HepG2 (cell line): ENCODE data around the gene MAP6D1. TPM values are rescaled to one million over a fixed set of nuclear protein-coding genes. Genes with fewer than 3 reads are reported as not detected.

Experiments used
- ATAC-seq: fragments of 200-7000 bp; cut with Tn5 transposase; 3 replicates; pipeline ENCODE4 v1.9.1; 2020; ENCODE audit warnings: mild to moderate bottlenecking, moderate library complexity
- BruUV-seq: library from RNA; stranded (reverse); fragments of 400-500 nt; replicated peaks from 2 replicates; lab custom pipeline; 2021; lab: Mats Ljungman, UMichigan
- CTCF ChIA-PET: fragments of 300-600 bp; formaldehyde crosslinking; extraction: SDS; loops from one replicate; lab custom pipeline; 2021; ENCODE audit warnings: low total read pairs, inconsistent platforms, low intra/inter-chr PET ratio; lab: Yijun Ruan, JAX
- POLR2A ChIA-PET: fragments of 350-600 bp; sonication (Branson Sonifier 250); formaldehyde crosslinking; loops from one replicate; lab custom pipeline; 2020; ENCODE audit warnings: antibody characterized with exemption, inconsistent platforms; lab: Yijun Ruan, JAX
- DNase-seq: peaks from one replicate; pipeline ENCODE4 v3.0.0-alpha.2; 2015; ENCODE audit warnings: low spot score
- FAIRE-seq: peaks from 3 replicates; lab custom pipeline; 2011; peaks lifted over from hg19 to GRCh38; lab: Jason Lieb, UNC
- H2AFZ ChIP-seq: one replicate; pipeline ENCODE4 v1.6.1; 2011; ENCODE audit warnings: low read length, inconsistent platforms
- H3K27ac ChIP-seq: fragments of 300-600 bp; 3 replicates; pipeline ENCODE4 v1.8.0; 2011; ENCODE audit warnings: mixed run types, mild to moderate bottlenecking, mixed read lengths, low read length, inconsistent platforms; ENCODE audit not compliant: insufficient read depth; ENCODE audit errors: extremely low read length
- H3K27me3 ChIP-seq, 2 experiments: fragments of 200-600 bp in 1 of 2; 2 replicates in 1 of 2; 3 replicates in 1 of 2; pipeline versions ENCODE4 v1.6.0 to v1.8.0; 2011; ENCODE audit warnings: low read length in 2 of 2, mild to moderate bottlenecking in 2 of 2, moderate library complexity in 2 of 2, inconsistent platforms in 1 of 2; ENCODE audit not compliant: insufficient read depth in 2 of 2, control insufficient read depth in 1 of 2
- H3K36me3 ChIP-seq, 2 experiments: fragments of 200-600 bp in 1 of 2; replicated peaks in 1 of 2; 2 replicates in 1 of 2; 3 replicates in 1 of 2; pipeline versions ENCODE4 v1.5.1 to v1.8.0; 2011; ENCODE audit warnings: low read length in 2 of 2, inconsistent platforms in 1 of 2; ENCODE audit not compliant: insufficient read depth in 2 of 2, control insufficient read depth in 1 of 2
- H3K4me1 ChIP-seq: 2 replicates; pipeline ENCODE4 v1.5.1; 2012; ENCODE audit warnings: low read length, inconsistent platforms; ENCODE audit not compliant: insufficient read depth
- H3K4me2 ChIP-seq: 2 replicates; pipeline ENCODE4 v1.6.0; 2011; ENCODE audit warnings: low read depth, low read length, inconsistent platforms
- H3K4me3 ChIP-seq, 3 experiments: fragments of 200-600 bp in 1 of 3; sonication (generic), shearing (Covaris generic) in 1 of 3; replicated peaks in 1 of 3; 2 replicates each; pipeline ENCODE4 v1.5.1; 2011 to 2016; ENCODE audit warnings: low read length in 3 of 3, inconsistent platforms in 2 of 3, low read depth in 2 of 3, mild to moderate bottlenecking in 2 of 3, control low read depth in 1 of 3, mixed read lengths in 1 of 3; ENCODE audit not compliant: insufficient read depth in 1 of 3
- H3K79me2 ChIP-seq: one replicate; pipeline ENCODE4 v1.6.1; 2011; ENCODE audit warnings: low read length, inconsistent platforms; ENCODE audit not compliant: insufficient read depth
- H3K9ac ChIP-seq: 2 replicates; pipeline ENCODE4 v1.6.0; 2011; ENCODE audit warnings: mild to moderate bottlenecking, low read depth, low read length, inconsistent platforms; ENCODE audit not compliant: insufficient read depth
- H3K9me3 ChIP-seq: 2 replicates; pipeline ENCODE4 v1.5.1; 2012; ENCODE audit warnings: mild to moderate bottlenecking, low read length
- H4K20me1 ChIP-seq: 2 replicates; pipeline ENCODE4 v1.6.0; 2011; ENCODE audit warnings: inconsistent platforms, mild to moderate bottlenecking, low read length, moderate library complexity; ENCODE audit not compliant: insufficient read depth
- AHR ChIP-seq: IDR thresholded peaks from 2 replicates; pipeline ENCODE4 v1.6.1; 2018; ENCODE audit warnings: missing genetic modification reagents, missing compliant biosample characterization
- BCL6 ChIP-seq: IDR thresholded peaks from 2 replicates; pipeline ENCODE4 v1.6.1; 2016; ENCODE audit warnings: missing genetic modification reagents, missing compliant biosample characterization
- GPN1 ChIP-seq: sonication (generic); formaldehyde crosslinking; IDR thresholded peaks from 2 replicates; pipeline ENCODE4 v1.5.1; 2020; ENCODE audit warnings: missing genetic modification reagents, borderline replicate concordance
- HNRNPK ChIP-seq: fragments of 200-400 bp; formaldehyde crosslinking; IDR thresholded peaks from 2 replicates; pipeline ENCODE4 v1.6.1; 2018; ENCODE audit warnings: low read length, low read depth, moderate library complexity, mild to moderate bottlenecking; ENCODE audit not compliant: poor library complexity, severe bottlenecking
- KMT2A ChIP-seq: sonication (generic); formaldehyde crosslinking; IDR thresholded peaks from 2 replicates; pipeline ENCODE4 v1.4.0; 2020; ENCODE audit warnings: missing genetic modification reagents
- MIER2 ChIP-seq: IDR thresholded peaks from 2 replicates; pipeline ENCODE4 v1.6.1; 2016; ENCODE audit warnings: missing biosample characterization, missing genetic modification reagents
- PPARG ChIP-seq: conservative IDR thresholded peaks from 2 replicates; pipeline ENCODE4 v1.6.1; 2016; ENCODE audit warnings: missing biosample characterization, missing genetic modification reagents
- RARA ChIP-seq: IDR thresholded peaks from 2 replicates; pipeline ENCODE4 v1.6.1; 2016; ENCODE audit warnings: missing genetic modification reagents, missing compliant biosample characterization
- SYNCRIP ChIP-seq: fragments of 200-400 bp; formaldehyde crosslinking; IDR thresholded peaks from 2 replicates; pipeline ENCODE4 v1.6.1; 2018; ENCODE audit warnings: mild to moderate bottlenecking, low read depth, low read length; ENCODE audit not compliant: insufficient read depth
- ZBTB20 ChIP-seq: sonication (generic); formaldehyde crosslinking; IDR thresholded peaks from 2 replicates; pipeline ENCODE4 v1.8.1; 2023; ENCODE audit warnings: missing genetic modification reagents, low read depth, mild to moderate bottlenecking, borderline replicate concordance
- ZNF326 ChIP-seq: sonication (generic); formaldehyde crosslinking; IDR thresholded peaks from 2 replicates; pipeline ENCODE4 v1.4.0; 2020; ENCODE audit warnings: missing genetic modification reagents, borderline replicate concordance
- ZNF430 ChIP-seq: sonication (generic); formaldehyde crosslinking; IDR thresholded peaks from 2 replicates; pipeline ENCODE4 v1.9.0; 2021; ENCODE audit warnings: mild to moderate bottlenecking, missing genetic modification reagents
- ZNF510 ChIP-seq: sonication (generic); formaldehyde crosslinking; IDR thresholded peaks from 2 replicates; pipeline ENCODE4 v1.4.0; 2020; ENCODE audit warnings: low read depth, mild to moderate bottlenecking, missing genetic modification reagents
- ZNF597 ChIP-seq: sonication (generic); formaldehyde crosslinking; IDR thresholded peaks from 2 replicates; pipeline ENCODE4 v1.5.0; 2020; ENCODE audit warnings: missing genetic modification reagents
- ZNF598 ChIP-seq: sonication (generic); formaldehyde crosslinking; IDR thresholded peaks from 2 replicates; pipeline ENCODE4 v1.5.1; 2020; ENCODE audit warnings: mild to moderate bottlenecking, missing genetic modification reagents, borderline replicate concordance
- ZNF800 ChIP-seq: sonication (generic); formaldehyde crosslinking; IDR thresholded peaks from 2 replicates; pipeline ENCODE4 v1.4.0; 2020; ENCODE audit warnings: missing genetic modification reagents
- WGBS: methylation state at CpG from one replicate; pipeline ENCODE4 v1.1.6; 2017; ENCODE audit warnings: low lambda C conversion rate; 5-methylcytosine and 5-hydroxymethylcytosine counted together
- in situ Hi-C: cut with HindIII; loops from 2 replicates; pipeline ENCODE4 v1.10.0; 2017; ENCODE audit warnings: low pct_unique_long_range_greater_than_20kb; ENCODE audit not compliant: extremely low pct_ligation_motif_present
- intact Hi-C: fragments of 100-400 bp; cut with micrococcal nuclease; formaldehyde crosslinking; loops from one replicate; pipeline ENCODE4 v1.10.0; 2022; ENCODE audit not compliant: unreplicated experiment
- polyA plus RNA-seq, 8 experiments: library from polyadenylated mRNA; depleted of rRNA in 3 of 8; stranded (reverse) in 7 of 8; unstranded in 1 of 8; fragments of >200 nt; fragmentation: Illumina TruSeq in 4 of 8; extraction: Trizol in 4 of 8; gene quantifications; 2 replicates each; pipeline versions ENCODE4 v1.2.1 to v1.2.3, GENCODE V29; 2011 to 2016; ENCODE audit warnings: low read depth in 4 of 8, missing spikeins in 1 of 8, mixed read lengths in 1 of 8; ENCODE audit not compliant: insufficient read depth in 1 of 8
- total RNA-seq, 5 experiments: library from RNA; depleted of rRNA; stranded (reverse); fragments of >200 nt; fragmentation: Illumina TruSeq; extraction: Trizol; gene quantifications; 2 replicates each; pipeline ENCODE4 v1.2.3, GENCODE V29; 2016; ENCODE audit warnings: low read depth in 1 of 5
- TF ChIP-seq, protein P1 (sequence below): sonication (generic); formaldehyde crosslinking; conservative IDR thresholded peaks from 2 replicates; pipeline ENCODE4 v1.4.0; 2020; ENCODE audit warnings: missing genetic modification reagents
- TF ChIP-seq, protein P2 (sequence below): sonication (generic); formaldehyde crosslinking; IDR thresholded peaks from 2 replicates; pipeline ENCODE4 v1.8.0; 2023; ENCODE audit warnings: mild to moderate bottlenecking, missing genetic modification reagents

Gene MAP6D1
- total and polyA plus RNA-seq, 2 of the 13 experiments (the other 11 are each of a cell fraction or from before 2014, with no cell fraction given) = 0.12 to 0.62 TPM

DNA sequence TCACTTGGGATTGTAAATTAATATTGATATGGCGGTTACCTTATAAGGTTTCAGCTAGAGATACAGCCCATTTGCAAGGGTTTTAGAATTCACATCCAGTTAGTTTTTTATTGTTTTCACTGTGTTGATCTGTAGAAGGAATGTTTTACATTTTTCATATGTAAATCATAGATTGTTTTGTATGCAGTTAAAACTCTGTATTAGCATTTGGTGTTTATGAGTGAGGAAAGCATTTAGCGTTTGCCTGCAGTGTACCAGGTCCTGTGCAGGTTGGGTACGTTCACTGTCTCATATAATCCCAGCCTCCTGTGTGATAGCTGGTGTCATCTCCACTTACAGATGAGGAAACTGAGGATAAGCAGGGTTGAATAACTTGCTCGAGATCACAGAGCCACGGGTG is 23.8 kb downstream of the MAP6D1 start:
- no peak overlapping the region for H3K4me2 ChIP-seq
- no peak overlapping the region for H3K9ac ChIP-seq
- FAIRE-seq (no peak), DNase-seq (no peak), ATAC-seq (no peak)
- TF ChIP-seq BCL6 (CRISPR knock-in tag) (no peak), RARA (CRISPR knock-in tag) (no peak), GPN1 (CRISPR knock-in tag) (no peak), ZNF800 (CRISPR knock-in tag) (no peak), ZNF510 (CRISPR knock-in tag) (no peak), ZBTB20 (CRISPR knock-in tag) (no peak), ZNF326 (CRISPR knock-in tag) (no peak), KMT2A (CRISPR knock-in tag) (no peak), MIER2 (CRISPR knock-in tag) (no peak), ZNF430 (CRISPR knock-in tag) (no peak), ZNF598 (CRISPR knock-in tag) (no peak), PPARG (CRISPR knock-in tag) (no peak), ZNF597 (no peak), SYNCRIP (no peak), HNRNPK (no peak), AHR (CRISPR knock-in tag) (no peak)
- TF ChIP-seq, protein P1, sequence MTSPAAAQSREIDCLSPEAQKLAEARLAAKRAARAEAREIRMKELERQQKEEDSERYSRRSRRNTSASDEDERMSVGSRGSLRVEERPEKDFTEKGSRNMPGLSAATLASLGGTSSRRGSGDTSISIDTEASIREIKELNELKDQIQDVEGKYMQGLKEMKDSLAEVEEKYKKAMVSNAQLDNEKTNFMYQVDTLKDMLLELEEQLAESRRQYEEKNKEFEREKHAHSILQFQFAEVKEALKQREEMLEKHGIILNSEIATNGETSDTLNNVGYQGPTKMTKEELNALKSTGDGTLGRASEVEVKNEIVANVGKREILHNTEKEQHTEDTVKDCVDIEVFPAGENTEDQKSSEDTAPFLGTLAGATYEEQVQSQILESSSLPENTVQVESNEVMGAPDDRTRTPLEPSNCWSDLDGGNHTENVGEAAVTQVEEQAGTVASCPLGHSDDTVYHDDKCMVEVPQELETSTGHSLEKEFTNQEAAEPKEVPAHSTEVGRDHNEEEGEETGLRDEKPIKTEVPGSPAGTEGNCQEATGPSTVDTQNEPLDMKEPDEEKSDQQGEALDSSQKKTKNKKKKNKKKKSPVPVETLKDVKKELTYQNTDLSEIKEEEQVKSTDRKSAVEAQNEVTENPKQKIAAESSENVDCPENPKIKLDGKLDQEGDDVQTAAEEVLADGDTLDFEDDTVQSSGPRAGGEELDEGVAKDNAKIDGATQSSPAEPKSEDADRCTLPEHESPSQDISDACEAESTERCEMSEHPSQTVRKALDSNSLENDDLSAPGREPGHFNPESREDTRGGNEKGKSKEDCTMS = no peak
- TF ChIP-seq, protein P2, sequence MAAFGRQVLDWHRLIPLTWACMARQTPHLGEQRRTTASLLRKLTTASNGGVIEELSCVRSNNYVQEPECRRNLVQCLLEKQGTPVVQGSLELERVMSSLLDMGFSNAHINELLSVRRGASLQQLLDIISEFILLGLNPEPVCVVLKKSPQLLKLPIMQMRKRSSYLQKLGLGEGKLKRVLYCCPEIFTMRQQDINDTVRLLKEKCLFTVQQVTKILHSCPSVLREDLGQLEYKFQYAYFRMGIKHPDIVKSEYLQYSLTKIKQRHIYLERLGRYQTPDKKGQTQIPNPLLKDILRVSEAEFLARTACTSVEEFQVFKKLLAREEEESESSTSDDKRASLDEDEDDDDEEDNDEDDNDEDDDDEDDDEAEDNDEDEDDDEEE (CRISPR knock-in tag) = no peak
- WGBS = 91% methylated on average over 5 of the region's 5 CpGs
- no TSS peak for BruUV-seq
- ChIA-PET CTCF (no interaction called here), POLR2A (no interaction called here)
- no peak overlapping the region for H3K4me3 ChIP-seq
- no peaks in the 10 kb centered on the region for H3K9me3 ChIP-seq
- intact Hi-C loops (no loop called here), in situ Hi-C loops (no loop called here)
- H2AFZ ChIP-seq = no peak overlapping the region
- H3K27ac ChIP-seq = no peak overlapping the region
- no peaks in the 10 kb centered on the region for H3K4me1 ChIP-seq
- peaks cover 32 to 76% of the 10 kb centered on the region in 2 experiments for H3K36me3 ChIP-seq
- no peaks in the 10 kb centered on the region for H3K79me2 ChIP-seq
- no peaks in the 10 kb centered on the region for H3K27me3 ChIP-seq
- no peaks in the 10 kb centered on the region for H4K20me1 ChIP-seq
